Measurements from ENCODE around the gene GABARAP.

GABARAP gene

DNA sequence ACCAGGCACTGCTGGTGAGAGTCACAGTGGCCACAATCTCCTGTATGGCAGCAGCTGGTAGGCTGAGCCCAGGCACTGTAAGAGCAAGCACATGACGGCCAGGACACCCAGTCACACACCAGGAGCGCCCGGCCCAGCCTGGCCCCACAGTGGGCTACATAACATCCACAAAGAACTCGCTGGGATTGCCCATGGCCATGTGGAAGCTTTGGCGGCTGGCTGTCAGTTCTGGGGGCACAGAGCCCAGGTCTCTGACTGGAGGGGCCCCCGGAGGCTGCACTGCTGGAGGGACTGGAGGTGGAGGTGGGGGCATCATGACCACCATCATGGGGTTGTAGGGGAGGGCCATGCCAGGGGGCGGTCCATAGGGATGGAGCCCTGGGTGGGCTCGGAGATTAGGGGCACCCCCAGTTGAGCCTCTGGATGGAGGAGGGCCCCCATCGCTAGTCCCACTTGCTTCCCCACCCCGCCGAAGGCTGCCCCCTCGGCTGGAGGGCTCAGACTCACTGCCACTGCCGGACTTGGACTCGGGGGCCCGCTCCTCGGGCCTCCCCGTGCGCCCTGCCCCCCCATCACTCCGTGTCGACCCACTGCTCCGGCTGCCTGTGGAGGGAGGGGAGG, 16.4 kb downstream of the GABARAP start:
- no peak for DNase-seq (ENCODE audit: low read depth in 2 of 2)
- no peak for TF ChIP-seq CTCF (IDR thresholded peaks at IDR 0.05; ENCODE audit: low read depth, low read length)
- H3K4me3 ChIP-seq (replicated peaks in 1 of 2; ENCODE audit: low read depth in 2 of 2, low read length in 2 of 2), result no peak overlapping the region

GRCh38 chr17:7224661-7225111, 17.6 kb downstream of the GABARAP start:
- TF ChIP-seq CTCF (IDR thresholded peaks at IDR 0.05; ENCODE audit: low read depth, low read length), result no peak
- no peak overlapping the region for H3K4me3 ChIP-seq (replicated peaks in 1 of 2; ENCODE audit: low read depth in 2 of 2, low read length in 2 of 2)
- no peak for DNase-seq (ENCODE audit: low read depth in 2 of 2)

DNA sequence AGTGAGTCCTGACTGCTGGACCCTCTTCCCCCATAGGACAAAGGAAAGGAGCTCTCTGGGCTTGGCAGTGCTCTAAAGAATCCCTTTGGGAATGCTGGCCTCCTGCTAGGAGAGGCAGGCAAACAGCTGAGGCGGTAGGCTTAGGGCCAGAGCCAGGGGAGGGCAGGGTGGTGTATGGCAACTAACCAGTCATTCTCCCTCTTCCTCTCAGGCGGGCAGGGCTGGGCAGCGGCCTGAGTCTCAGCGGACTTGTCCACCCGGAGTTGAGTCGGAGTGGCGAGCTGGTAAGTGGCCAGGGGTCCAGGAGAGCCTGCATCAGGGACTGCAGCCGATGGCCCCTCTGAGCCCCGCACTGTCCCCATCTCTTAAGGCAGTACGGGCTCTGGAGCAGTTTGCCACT, 18.1 kb downstream of the GABARAP start:
- no peak overlapping the region for H3K4me3 ChIP-seq (replicated peaks in 1 of 2; ENCODE audit: low read depth in 2 of 2, low read length in 2 of 2)
- no peak for TF ChIP-seq CTCF (IDR thresholded peaks at IDR 0.05; ENCODE audit: low read depth, low read length)
- no peak for DNase-seq (ENCODE audit: low read depth in 2 of 2)

- no peak for DNase-seq (ENCODE audit: low read depth in 2 of 2)
- TF ChIP-seq CTCF (IDR thresholded peaks at IDR 0.05; ENCODE audit: low read depth, low read length), result no peak
- no peak overlapping the region for H3K4me3 ChIP-seq (replicated peaks in 1 of 2; ENCODE audit: low read depth in 2 of 2, low read length in 2 of 2)
These were observed 18.9 kb downstream of the GABARAP start for GRCh38 chr17:7223375-7223774.

DNA sequence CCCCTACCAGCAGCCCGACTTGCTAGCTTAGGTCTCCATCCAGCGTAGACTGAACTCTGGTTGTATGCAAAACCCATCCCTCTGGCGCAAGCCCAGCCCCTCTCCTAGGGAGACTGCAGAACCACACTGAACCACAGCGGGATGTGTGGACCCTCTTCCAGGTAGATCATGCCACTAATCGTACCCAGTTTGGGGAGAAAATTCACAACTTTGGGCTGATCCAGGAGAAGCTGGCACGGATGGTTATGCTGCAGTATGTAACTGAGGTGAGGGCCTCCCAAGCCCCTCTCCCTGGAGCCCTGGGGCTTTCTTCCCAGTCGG, 19.3 kb downstream of the GABARAP start:
- H3K4me3 ChIP-seq (replicated peaks in 1 of 2; ENCODE audit: low read depth in 2 of 2, low read length in 2 of 2), result no peak overlapping the region
- no peak for TF ChIP-seq CTCF (IDR thresholded peaks at IDR 0.05; ENCODE audit: low read depth, low read length)
- no peak for DNase-seq (ENCODE audit: low read depth in 2 of 2)

GRCh38 chr17:7222093-7222971, 19.9 kb downstream of the GABARAP start:
- H3K4me3 ChIP-seq (replicated peaks in 1 of 2; ENCODE audit: low read depth in 2 of 2, low read length in 2 of 2), result no peak overlapping the region
- no peak for DNase-seq (ENCODE audit: low read depth in 2 of 2)
- TF ChIP-seq CTCF (IDR thresholded peaks at IDR 0.05; ENCODE audit: low read depth, low read length), result no peak
